GM18909 (cell line): Measurements from ENCODE around the gene PALMD.

Experiments
- ATAC-seq: cut with Tn5 transposase; IDR thresholded peaks from one replicate; pipeline ENCODE4 v1.9.1; 2021; ENCODE audit warnings: mild to moderate bottlenecking; ENCODE audit not compliant: unreplicated experiment, poor library complexity

PALMD gene

GRCh38 chr1:99645699-99646531 is at the start of gene PALMD:
Gene PALMD, plus strand, starts transcription at chr1:99646113. Its CDS starts 205 bp downstream, at chr1:99646318.
- no peak for ATAC-seq

- no peak for ATAC-seq
These were observed 47.0 kb upstream of the PALMD start for GRCh38 chr1:99598738-99599411.

GRCh38 chr1:99599678-99600175 is 46.2 kb upstream of the PALMD start:
- no peak for ATAC-seq

GRCh38 chr1:99600782-99601181 is 45.1 kb upstream of the PALMD start:
- ATAC-seq, result no peak

GRCh38 chr1:99601208-99601607 is 44.7 kb upstream of the PALMD start:
- no peak for ATAC-seq

GRCh38 chr1:99601709-99602403 is 44.1 kb upstream of the PALMD start:
- no peak for ATAC-seq

GRCh38 chr1:99602404-99602969 is 43.4 kb upstream of the PALMD start:
- no peak for ATAC-seq

GRCh38 chr1:99603699-99604560 is 42.0 kb upstream of the PALMD start:
- no peak for ATAC-seq

GRCh38 chr1:99606306-99606705 is 39.6 kb upstream of the PALMD start:
- ATAC-seq, result no peak

- no peak for ATAC-seq
These were observed 38.3 kb upstream of the PALMD start for GRCh38 chr1:99607590-99607989.

- no peak for ATAC-seq
These were observed 37.9 kb upstream of the PALMD start for GRCh38 chr1:99608058-99608457.

- ATAC-seq, result no peak
These were observed 32.2 kb upstream of the PALMD start for GRCh38 chr1:99613716-99614115.

GRCh38 chr1:99614728-99615127 is 31.2 kb upstream of the PALMD start:
- no peak for ATAC-seq

GRCh38 chr1:99619583-99619982 is 26.3 kb upstream of the PALMD start:
- ATAC-seq, result no peak

GRCh38 chr1:99621340-99621901 is 24.5 kb upstream of the PALMD start:
- ATAC-seq, result no peak

- no peak for ATAC-seq
These were observed 23.1 kb upstream of the PALMD start for GRCh38 chr1:99622702-99623347.

GRCh38 chr1:99623554-99623953 is 22.4 kb upstream of the PALMD start:
- ATAC-seq, result no peak

GRCh38 chr1:99627615-99628014 is 18.3 kb upstream of the PALMD start:
- no peak for ATAC-seq

GRCh38 chr1:99629164-99629563 is 16.7 kb upstream of the PALMD start:
- ATAC-seq, result no peak
